ENCODE data around the gene FITM1. TPM values are rescaled to one million over a fixed set of nuclear protein-coding genes. Genes with fewer than 3 reads are reported as not detected.

Gene FITM1
- polyA plus RNA-seq, 1 of the 3 experiments (the other 2 are of a cell fraction): 0.12 TPM

GRCh38 chr14:24098927-24099813 is 31.3 kb upstream of the FITM1 start:
- Histone ChIP-seq H3K79me2 (ENCODE audit: insufficient read depth) (peaks cover 16% of the 10 kb centered on the region), H3K27ac (ENCODE audit: low read depth in 2 of 2, low read length in 1 of 2) (no peak overlapping the region), H4K20me1 (ENCODE audit: insufficient read depth) (no peaks in the 10 kb centered on the region), H3K4me1 (ENCODE audit: control insufficient read depth in 1 of 2, insufficient read depth in 2 of 2, low read depth in 1 of 2, low read length in 1 of 2) (peaks cover 12% of the 10 kb centered on the region in 2 experiments; a peak in 2 of 4 replicates), H3F3A (replicated peaks; ENCODE audit: insufficient read depth) (peaks cover 3% of the 10 kb centered on the region), H3K9me2 (no peaks in the 10 kb centered on the region), H3K4me3 (ENCODE audit: low read depth in 2 of 2, low read length in 1 of 2) (no peak overlapping the region), H3K36me3 (replicated peaks in 1 of 2; ENCODE audit: control insufficient read depth in 1 of 2, insufficient read depth in 2 of 2, low read length in 1 of 2) (peaks cover 3 to 23% of the 10 kb centered on the region in 2 experiments), H3K9ac (no peak overlapping the region), H2AFZ (ENCODE audit: low read depth) (no peak overlapping the region), H3K4me2 (no peak overlapping the region), H3K27me3 (ENCODE audit: insufficient read depth) (no peaks in the 10 kb centered on the region), H3K9me3 (no peaks in the 10 kb centered on the region)
- ChIA-PET POLR2A (interaction anchor here (1.3 kb wide), 1 partner anchor 15 kb away, joined by 3 read pairs; the partner anchor contains the start of genes DCAF11 and NRL), CTCF (interaction anchor here (0.9 to 25.4 kb wide), 3 partner anchors 7 to 33 kb away, joined by 3 to 1159 read pairs (median 219); partner anchors contain the start of genes CARMIL3 and CPNE6)
- no peak for DNase-seq
- TF ChIP-seq RCOR1 (IDR thresholded peaks at IDR 0.05; ENCODE audit: low read length): no peak
- no peak for TF ChIP-seq FOSL2 (IDR thresholded peaks at IDR 0.05; ENCODE audit: borderline replicate concordance, low read depth)
- TF ChIP-seq MAX (IDR thresholded peaks at IDR 0.05; ENCODE audit: low read depth): no peak
- no peak for TF ChIP-seq GABPA (IDR thresholded peaks at IDR 0.05; ENCODE audit: low read depth)
- TF ChIP-seq USF1 (IDR thresholded peaks at IDR 0.05; ENCODE audit: borderline replicate concordance, low read depth): no peak
- TF ChIP-seq PBX3 (IDR thresholded peaks at IDR 0.05): no peak
- TF ChIP-seq GATA2 (CRISPR knock-in tag; IDR thresholded peaks at IDR 0.05): no peak
- TF ChIP-seq SMC3 (IDR thresholded peaks at IDR 0.05; ENCODE audit: low read depth, low read length): no peak
- TF ChIP-seq TCF12 (IDR thresholded peaks at IDR 0.05): no peak
- no peak for TF ChIP-seq POLR2AphosphoS5 (IDR thresholded peaks at IDR 0.05; ENCODE audit: low read depth, low read length)
- TF ChIP-seq ELF1 (IDR thresholded peaks at IDR 0.05): no peak
- TF ChIP-seq REST (IDR thresholded peaks at IDR 0.05; ENCODE audit: low read depth, low read length): no peak
- no peak for TF ChIP-seq RXRA (IDR thresholded peaks at IDR 0.05; ENCODE audit: borderline replicate concordance, low read depth)
- WGBS (ENCODE audit: low lambda C conversion rate): 91% methylated on average over 6 of the region's 17 CpGs

Measured in SK-N-SH (cell line).